ENCODE data around the gene PI4K2A.

Gene PI4K2A

GRCh38 chr10:97627731-97628130, 12.7 kb upstream of the PI4K2A start:
- Histone ChIP-seq H3K4me2 (ENCODE audit: low read length) (no peak overlapping the region), H3K23ac (ENCODE audit: low read length) (no peak overlapping the region), H2BK120ac (ENCODE audit: insufficient read depth, low read length, poor library complexity) (no peak overlapping the region), H3K27ac (ENCODE audit: low read depth, low read length) (no peak overlapping the region), H3K4me3 (ENCODE audit: low read depth, low read length) (no peak overlapping the region), H3K9me3 (ENCODE audit: insufficient read depth, low read depth, low read length) (no peaks in the 10 kb centered on the region), H3K79me2 (ENCODE audit: control insufficient read depth, insufficient read depth, low read length, poor library complexity) (no peaks in the 10 kb centered on the region), H3K18ac (ENCODE audit: low read length) (no peak overlapping the region), H2BK5ac (ENCODE audit: low read depth, low read length, poor library complexity) (no peak overlapping the region), H4K8ac (ENCODE audit: low read depth, low read length) (no peak overlapping the region), H3K79me1 (ENCODE audit: low read length) (no peaks in the 10 kb centered on the region), H3K4ac (ENCODE audit: low read depth, low read length) (no peak overlapping the region), H3K27me3 (ENCODE audit: insufficient read depth, low read length) (no peaks in the 10 kb centered on the region), H4K12ac (ENCODE audit: low read depth, low read length) (no peak overlapping the region), H3K4me1 (ENCODE audit: control insufficient read depth in 1 of 2, insufficient read depth in 2 of 2, low read length in 2 of 2) (peaks cover under 1 to 1% of the 10 kb centered on the region in 2 experiments), H3K14ac (ENCODE audit: low read length) (no peak overlapping the region), H2AK5ac (ENCODE audit: low read length) (no peak overlapping the region), H4K91ac (ENCODE audit: low read depth, low read length) (no peak overlapping the region), H2AFZ (ENCODE audit: insufficient read depth, low read length, poor library complexity) (no peak overlapping the region), H3K9ac (ENCODE audit: low read length) (no peak overlapping the region), H2BK12ac (ENCODE audit: low read length) (no peak overlapping the region), H3K36me3 (ENCODE audit: control insufficient read depth in 1 of 2, insufficient read depth in 2 of 2, low read length in 2 of 2) (no peaks in the 10 kb centered on the region)
- no CpG with 5 or more reads among the region's 4 CpGs for WGBS (ENCODE audit: extremely low coverage, insufficient coverage, insufficient read length)
- DNase-seq, result no peak

- H3K27me3 ChIP-seq (ENCODE audit: insufficient read depth, low read length), result no peaks in the 10 kb centered on the region
- H3K36me3 ChIP-seq (ENCODE audit: control insufficient read depth in 1 of 2, insufficient read depth in 2 of 2, low read length in 2 of 2), result no peaks in the 10 kb centered on the region
- no CpG with 5 or more reads among the region's 3 CpGs for WGBS (ENCODE audit: extremely low coverage, insufficient coverage, insufficient read length)
- H3K4me3 ChIP-seq (ENCODE audit: low read depth, low read length), result no peak overlapping the region
- no peak overlapping the region for H2BK12ac ChIP-seq (ENCODE audit: low read length)
- H3K18ac ChIP-seq (ENCODE audit: low read length), result no peak overlapping the region
- no peak overlapping the region for H3K9ac ChIP-seq (ENCODE audit: low read length)
- no peak overlapping the region for H2BK5ac ChIP-seq (ENCODE audit: low read depth, low read length, poor library complexity)
- no peak overlapping the region for H2AFZ ChIP-seq (ENCODE audit: insufficient read depth, low read length, poor library complexity)
- H3K4me1 ChIP-seq (ENCODE audit: control insufficient read depth in 1 of 2, insufficient read depth in 2 of 2, low read length in 2 of 2), result peaks cover 3% of the 10 kb centered on the region in 2 experiments
- DNase-seq, result no peak
- H3K79me2 ChIP-seq (ENCODE audit: control insufficient read depth, insufficient read depth, low read length, poor library complexity), result peaks cover 2% of the 10 kb centered on the region
- H3K4me2 ChIP-seq (ENCODE audit: low read length), result no peak overlapping the region
- H4K91ac ChIP-seq (ENCODE audit: low read depth, low read length), result no peak overlapping the region
- no peaks in the 10 kb centered on the region for H3K9me3 ChIP-seq (ENCODE audit: insufficient read depth, low read depth, low read length)
- no peak overlapping the region for H3K4ac ChIP-seq (ENCODE audit: low read depth, low read length)
- no peak overlapping the region for H4K8ac ChIP-seq (ENCODE audit: low read depth, low read length)
- H3K79me1 ChIP-seq (ENCODE audit: low read length), result peaks cover 1% of the 10 kb centered on the region
- H3K23ac ChIP-seq (ENCODE audit: low read length), result no peak overlapping the region
- no peak overlapping the region for H3K14ac ChIP-seq (ENCODE audit: low read length)
- H3K27ac ChIP-seq (ENCODE audit: low read depth, low read length), result no peak overlapping the region
- H2BK120ac ChIP-seq (ENCODE audit: insufficient read depth, low read length, poor library complexity), result no peak overlapping the region
- no peak overlapping the region for H4K12ac ChIP-seq (ENCODE audit: low read depth, low read length)
- no peak overlapping the region for H2AK5ac ChIP-seq (ENCODE audit: low read length)
Observed at GRCh38 chr10:97628228-97628627, 12.2 kb upstream of the PI4K2A start.

GRCh38 chr10:97629289-97629688, 11.2 kb upstream of the PI4K2A start:
- H3K27ac ChIP-seq (ENCODE audit: low read depth, low read length), result no peak overlapping the region
- H3K9me3 ChIP-seq (ENCODE audit: insufficient read depth, low read depth, low read length), result no peaks in the 10 kb centered on the region
- no peak overlapping the region for H2AFZ ChIP-seq (ENCODE audit: insufficient read depth, low read length, poor library complexity)
- H2BK5ac ChIP-seq (ENCODE audit: low read depth, low read length, poor library complexity), result no peak overlapping the region
- H3K4me3 ChIP-seq (ENCODE audit: low read depth, low read length), result no peak overlapping the region
- H3K23ac ChIP-seq (ENCODE audit: low read length), result no peak overlapping the region
- H2BK12ac ChIP-seq (ENCODE audit: low read length), result no peak overlapping the region
- H3K4ac ChIP-seq (ENCODE audit: low read depth, low read length), result no peak overlapping the region
- H3K27me3 ChIP-seq (ENCODE audit: insufficient read depth, low read length), result no peaks in the 10 kb centered on the region
- WGBS (ENCODE audit: extremely low coverage, insufficient coverage, insufficient read length), result no CpG with 5 or more reads among the region's 5 CpGs
- H3K36me3 ChIP-seq (ENCODE audit: control insufficient read depth in 1 of 2, insufficient read depth in 2 of 2, low read length in 2 of 2), result no peaks in the 10 kb centered on the region
- no peak overlapping the region for H3K18ac ChIP-seq (ENCODE audit: low read length)
- no peak overlapping the region for H4K8ac ChIP-seq (ENCODE audit: low read depth, low read length)
- no peak overlapping the region for H3K9ac ChIP-seq (ENCODE audit: low read length)
- no peak overlapping the region for H2AK5ac ChIP-seq (ENCODE audit: low read length)
- DNase-seq, result no peak
- no peak overlapping the region for H3K4me2 ChIP-seq (ENCODE audit: low read length)
- no peak overlapping the region for H4K91ac ChIP-seq (ENCODE audit: low read depth, low read length)
- no peak overlapping the region for H3K14ac ChIP-seq (ENCODE audit: low read length)
- H3K79me1 ChIP-seq (ENCODE audit: low read length), result peaks cover 1% of the 10 kb centered on the region
- H2BK120ac ChIP-seq (ENCODE audit: insufficient read depth, low read length, poor library complexity), result no peak overlapping the region
- H3K79me2 ChIP-seq (ENCODE audit: control insufficient read depth, insufficient read depth, low read length, poor library complexity), result peaks cover 2% of the 10 kb centered on the region
- peaks cover 3 to 6% of the 10 kb centered on the region in 2 experiments for H3K4me1 ChIP-seq (ENCODE audit: control insufficient read depth in 1 of 2, insufficient read depth in 2 of 2, low read length in 2 of 2)
- no peak overlapping the region for H4K12ac ChIP-seq (ENCODE audit: low read depth, low read length)

- Histone ChIP-seq H3K9ac (ENCODE audit: low read length) (no peak overlapping the region), H2AFZ (ENCODE audit: insufficient read depth, low read length, poor library complexity) (no peak overlapping the region), H3K27ac (ENCODE audit: low read depth, low read length) (no peak overlapping the region), H3K79me2 (ENCODE audit: control insufficient read depth, insufficient read depth, low read length, poor library complexity) (peaks cover 2% of the 10 kb centered on the region), H4K91ac (ENCODE audit: low read depth, low read length) (no peak overlapping the region), H4K8ac (ENCODE audit: low read depth, low read length) (no peak overlapping the region), H3K14ac (ENCODE audit: low read length) (no peak overlapping the region), H3K4me1 (ENCODE audit: control insufficient read depth in 1 of 2, insufficient read depth in 2 of 2, low read length in 2 of 2) (peaks cover 3 to 6% of the 10 kb centered on the region in 2 experiments), H3K18ac (ENCODE audit: low read length) (no peak overlapping the region), H3K4me2 (ENCODE audit: low read length) (no peak overlapping the region), H2BK120ac (ENCODE audit: insufficient read depth, low read length, poor library complexity) (no peak overlapping the region), H3K79me1 (ENCODE audit: low read length) (peaks cover 1% of the 10 kb centered on the region), H3K9me3 (ENCODE audit: insufficient read depth, low read depth, low read length) (no peaks in the 10 kb centered on the region), H3K23ac (ENCODE audit: low read length) (no peak overlapping the region), H3K4me3 (ENCODE audit: low read depth, low read length) (no peak overlapping the region), H2AK5ac (ENCODE audit: low read length) (no peak overlapping the region), H3K4ac (ENCODE audit: low read depth, low read length) (no peak overlapping the region), H3K36me3 (ENCODE audit: control insufficient read depth in 1 of 2, insufficient read depth in 2 of 2, low read length in 2 of 2) (no peaks in the 10 kb centered on the region), H2BK12ac (ENCODE audit: low read length) (no peak overlapping the region), H4K12ac (ENCODE audit: low read depth, low read length) (no peak overlapping the region), H3K27me3 (ENCODE audit: insufficient read depth, low read length) (no peaks in the 10 kb centered on the region), H2BK5ac (ENCODE audit: low read depth, low read length, poor library complexity) (no peak overlapping the region)
- DNase-seq, result no peak
Observed at GRCh38 chr10:97631098-97631497, 9.4 kb upstream of the PI4K2A start.
